Measurements from ENCODE around the gene MT1X.

DNA sequence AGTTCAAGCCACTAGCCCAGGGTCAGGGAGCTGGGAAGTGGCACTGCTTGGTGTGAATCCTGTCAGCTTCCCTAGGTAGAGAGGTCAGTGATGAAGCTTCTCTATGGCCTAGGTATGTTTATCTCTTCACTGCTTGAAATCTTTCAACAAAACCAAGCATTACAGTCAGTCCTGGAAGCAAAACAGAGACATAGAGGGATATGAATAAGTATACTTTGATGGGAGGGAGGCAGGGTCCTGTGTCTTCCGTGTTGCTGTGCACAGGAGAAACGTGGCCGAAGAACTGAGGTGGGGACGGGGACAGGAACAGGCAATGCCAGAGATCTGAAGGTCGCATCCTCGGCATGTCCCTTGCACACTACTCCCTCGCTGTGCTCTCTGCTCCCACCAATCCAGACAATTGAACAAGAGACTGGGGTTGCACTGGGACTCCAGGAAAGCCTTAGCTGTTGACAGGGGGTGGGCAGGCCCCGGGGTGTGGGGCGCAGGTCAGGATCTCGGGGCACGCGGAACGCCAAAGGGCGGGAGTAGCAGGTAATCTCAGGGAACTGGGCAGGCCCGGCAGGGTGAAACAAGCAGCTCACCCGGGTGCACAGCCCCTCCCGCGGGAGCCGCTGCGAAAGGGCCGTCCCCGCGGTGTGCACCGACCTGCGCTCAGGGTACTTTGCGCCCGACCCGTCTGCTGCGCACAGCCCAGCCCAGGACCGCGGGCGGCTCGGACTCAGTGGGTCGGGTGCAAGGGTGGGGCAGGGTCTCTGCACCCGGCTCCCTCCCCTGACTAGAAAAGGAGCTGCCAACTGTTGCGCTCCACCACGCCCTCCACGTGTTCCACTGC is 13.0 kb upstream of the MT1X start, which contains the start of gene MT1H:
- TF ChIP-seq, protein P1, sequence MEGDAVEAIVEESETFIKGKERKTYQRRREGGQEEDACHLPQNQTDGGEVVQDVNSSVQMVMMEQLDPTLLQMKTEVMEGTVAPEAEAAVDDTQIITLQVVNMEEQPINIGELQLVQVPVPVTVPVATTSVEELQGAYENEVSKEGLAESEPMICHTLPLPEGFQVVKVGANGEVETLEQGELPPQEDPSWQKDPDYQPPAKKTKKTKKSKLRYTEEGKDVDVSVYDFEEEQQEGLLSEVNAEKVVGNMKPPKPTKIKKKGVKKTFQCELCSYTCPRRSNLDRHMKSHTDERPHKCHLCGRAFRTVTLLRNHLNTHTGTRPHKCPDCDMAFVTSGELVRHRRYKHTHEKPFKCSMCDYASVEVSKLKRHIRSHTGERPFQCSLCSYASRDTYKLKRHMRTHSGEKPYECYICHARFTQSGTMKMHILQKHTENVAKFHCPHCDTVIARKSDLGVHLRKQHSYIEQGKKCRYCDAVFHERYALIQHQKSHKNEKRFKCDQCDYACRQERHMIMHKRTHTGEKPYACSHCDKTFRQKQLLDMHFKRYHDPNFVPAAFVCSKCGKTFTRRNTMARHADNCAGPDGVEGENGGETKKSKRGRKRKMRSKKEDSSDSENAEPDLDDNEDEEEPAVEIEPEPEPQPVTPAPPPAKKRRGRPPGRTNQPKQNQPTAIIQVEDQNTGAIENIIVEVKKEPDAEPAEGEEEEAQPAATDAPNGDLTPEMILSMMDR (IDR thresholded peaks at IDR 0.05; ENCODE audit: borderline replicate concordance, extremely low read depth, low read length, poor library complexity, severe bottlenecking), result no peak
- TF ChIP-seq EZH2 (IDR thresholded peaks at IDR 0.05; ENCODE audit: borderline replicate concordance, low read depth, low read length, severe bottlenecking), result no peak
